GM12878 (cell line): ENCODE measurements around the gene CEP68.

Source experiments
- ASH2L ChIP-seq: fragments of 300-600, 200-600 bp; sonication (generic); IDR thresholded peaks from 2 replicates; pipeline ENCODE4 v1.6.1; 2017; ENCODE audit warnings: low read depth, mild to moderate bottlenecking, borderline replicate concordance
- ATF3 ChIP-seq: IDR thresholded peaks from 2 replicates; pipeline ENCODE4 v1.6.1; 2011; ENCODE audit warnings: low read depth, mild to moderate bottlenecking, low read length, moderate library complexity, borderline replicate concordance; ENCODE audit errors: extremely low read depth
- CTCF ChIP-seq, 3 experiments: IDR thresholded peaks in 2 of 3; conservative IDR thresholded peaks in 1 of 3; 2 replicates each; pipeline ENCODE4 v1.5.1; 2011; ENCODE audit warnings: low read depth in 3 of 3, low read length in 3 of 3, mild to moderate bottlenecking in 3 of 3, control low read depth in 2 of 3, moderate library complexity in 2 of 3, inconsistent platforms in 1 of 3, mixed read lengths in 1 of 3; ENCODE audit not compliant: control insufficient read depth in 2 of 3, insufficient read depth in 1 of 3; ENCODE audit errors: extremely low read depth in 1 of 3
- ESRRA ChIP-seq: IDR thresholded peaks from 2 replicates; pipeline ENCODE4 v1.6.1; 2012; ENCODE audit warnings: mild to moderate bottlenecking, low read length, improper control_type of control experiment
- HDAC2 ChIP-seq: fragments of 200-600 bp; sonication (generic); IDR thresholded peaks from 2 replicates; pipeline ENCODE4 v1.6.1; 2017
- NKRF ChIP-seq: fragments of 450-650 bp; conservative IDR thresholded peaks from 2 replicates; pipeline ENCODE4 v1.6.1; 2017; ENCODE audit warnings: mild to moderate bottlenecking, moderate library complexity
- PAX8 ChIP-seq: fragments of 450-650 bp; IDR thresholded peaks from 2 replicates; pipeline ENCODE4 v1.6.1; 2017; ENCODE audit warnings: mild to moderate bottlenecking, moderate library complexity
- POLR2A ChIP-seq: IDR thresholded peaks from 2 replicates; pipeline ENCODE4 v1.6.1; 2011; ENCODE audit warnings: low read depth, mild to moderate bottlenecking, low read length
- SMAD1 ChIP-seq: fragments of 450-650 bp; IDR thresholded peaks from 2 replicates; pipeline ENCODE4 v1.6.1; 2018; ENCODE audit warnings: mild to moderate bottlenecking, low read depth; ENCODE audit not compliant: partially characterized antibody
- SUZ12 ChIP-seq: fragments of 200-600 bp; sonication (generic); IDR thresholded peaks from one replicate; pipeline ENCODE4 v1.6.1; 2018; ENCODE audit warnings: antibody characterized with exemption, mild to moderate bottlenecking; ENCODE audit not compliant: unreplicated experiment

- no peak for TF ChIP-seq PAX8
- no peak for TF ChIP-seq ASH2L
- TF ChIP-seq SUZ12, result no peak
- no peak for TF ChIP-seq CTCF (IDR thresholded peaks at IDR 0.05 in 2 of 3, conservative IDR thresholded peaks at IDR 0.05 in 1 of 3; ENCODE audit: control insufficient read depth in 2 of 3, extremely low read depth in 1 of 3, insufficient read depth in 1 of 3, low read depth in 3 of 3, low read length in 3 of 3)
- TF ChIP-seq NKRF, result no peak
- TF ChIP-seq ESRRA, result no peak
- no peak for TF ChIP-seq POLR2A
- no peak for TF ChIP-seq SMAD1
- no peak for TF ChIP-seq HDAC2
- no peak for TF ChIP-seq ATF3
Observed at GRCh38 chr2:65116645-65117044, 60.4 kb downstream of the CEP68 start.
